ENCODE measurements around the gene PDSS1. TPM values are rescaled to one million over a fixed set of nuclear protein-coding genes. Genes with fewer than 3 reads are reported as not detected.

PDSS1 gene
- total RNA-seq, 2 donors from 2014 or later: 2.8 to 4.7 TPM

- Histone ChIP-seq H3K4me3 (no peak overlapping the region), H3K9me3 (no peaks in the 10 kb centered on the region), H3K27me3 (no peaks in the 10 kb centered on the region), H3K4me1 (no peaks in the 10 kb centered on the region), H3K27ac (no peak overlapping the region), H3K36me3 (peaks cover 21% of the 10 kb centered on the region)
- no peak for TF ChIP-seq CTCF (IDR thresholded peaks at IDR 0.05)
- DNase-seq (ENCODE audit: low spot score): no peak
Measured at GRCh38 chr10:26746061-26746460, 48.6 kb downstream of the PDSS1 start.

GRCh38 chr10:26755443-26755903 lies 58.0 kb downstream of the PDSS1 start:
- no peak for TF ChIP-seq CTCF (IDR thresholded peaks at IDR 0.05)
- H3K9me3 ChIP-seq: no peaks in the 10 kb centered on the region
- no peak for DNase-seq (ENCODE audit: low spot score)
- peaks cover 5% of the 10 kb centered on the region for H3K36me3 ChIP-seq
- H3K27me3 ChIP-seq: no peaks in the 10 kb centered on the region
- no peak overlapping the region for H3K4me3 ChIP-seq
- no peaks in the 10 kb centered on the region for H3K4me1 ChIP-seq
- H3K27ac ChIP-seq: no peak overlapping the region

- Histone ChIP-seq H3K9me3 (no peaks in the 10 kb centered on the region), H3K27ac (no peak overlapping the region), H3K36me3 (no peaks in the 10 kb centered on the region), H3K4me3 (no peak overlapping the region), H3K27me3 (no peaks in the 10 kb centered on the region), H3K4me1 (no peaks in the 10 kb centered on the region)
- TF ChIP-seq CTCF (IDR thresholded peaks at IDR 0.05): no peak
- no peak for DNase-seq (ENCODE audit: low spot score)
Measured at GRCh38 chr10:26759008-26759407, 61.5 kb downstream of the PDSS1 start.

- DNase-seq (ENCODE audit: low spot score): no peak
- TF ChIP-seq CTCF (IDR thresholded peaks at IDR 0.05): no peak
- H3K27ac ChIP-seq: no peak overlapping the region
- H3K36me3 ChIP-seq: no peaks in the 10 kb centered on the region
- no peak overlapping the region for H3K4me3 ChIP-seq
- H3K27me3 ChIP-seq: no peaks in the 10 kb centered on the region
- H3K4me1 ChIP-seq: no peaks in the 10 kb centered on the region
- no peaks in the 10 kb centered on the region for H3K9me3 ChIP-seq
Measured at GRCh38 chr10:26765549-26765948, 68.0 kb downstream of the PDSS1 start.

GRCh38 chr10:26770069-26770468 lies 72.6 kb downstream of the PDSS1 start:
- no peak for TF ChIP-seq CTCF (IDR thresholded peaks at IDR 0.05)
- Histone ChIP-seq H3K4me1 (no peaks in the 10 kb centered on the region), H3K27me3 (no peaks in the 10 kb centered on the region)

GRCh38 chr10:26773633-26774032 lies 76.1 kb downstream of the PDSS1 start:
- Histone ChIP-seq H3K27ac (no peak overlapping the region), H3K9me3 (no peaks in the 10 kb centered on the region), H3K4me1 (peaks cover 0 to 5% of the 10 kb centered on the region in 2 donors), H3K36me3 (no peaks in the 10 kb centered on the region), H3K27me3 (no peaks in the 10 kb centered on the region), H3K4me3 (no peak overlapping the region)
- DNase-seq (ENCODE audit: low spot score): no peak
- TF ChIP-seq CTCF (IDR thresholded peaks at IDR 0.05): no peak

More at GRCh38 chr10:26770069-26770468, 72.6 kb downstream of the PDSS1 start:
- Histone ChIP-seq H3K4me3 (no peak overlapping the region), H3K36me3 (no peaks in the 10 kb centered on the region), H3K9me3 (no peaks in the 10 kb centered on the region), H3K27ac (no peak overlapping the region)
- no peak for DNase-seq (ENCODE audit: low spot score)

All from right atrium auricular region (tissue), 2 donors.